Endometrium (tissue), 2 donors: ENCODE data around the gene FLNB.

Source experiments
- FAIRE-seq: peaks from 2 replicates; lab custom pipeline; 2012; peaks lifted over from hg19 to GRCh38; lab: Jason Lieb, UNC
- donor health status: control.
- donor health status: control.

The FLNB gene

GRCh38 chr3:58106640-58107039, 98.4 kb downstream of the FLNB start:
- FAIRE-seq = no peak

GRCh38 chr3:58107597-58107996, 99.4 kb downstream of the FLNB start:
- FAIRE-seq = no peak

- FAIRE-seq = no peak
These were observed 101.5 kb downstream of the FLNB start for GRCh38 chr3:58109752-58110151.

- no peak for FAIRE-seq
These were observed 103.4 kb downstream of the FLNB start for GRCh38 chr3:58111513-58112184.

GRCh38 chr3:58112185-58112535, 103.9 kb downstream of the FLNB start:
- no peak for FAIRE-seq

- no peak for FAIRE-seq
These were observed 107.0 kb downstream of the FLNB start for GRCh38 chr3:58115175-58115574.

GRCh38 chr3:58116161-58116955, 108.1 kb downstream of the FLNB start:
- FAIRE-seq = no peak

- FAIRE-seq = no peak
These were observed 108.8 kb downstream of the FLNB start for GRCh38 chr3:58116985-58117384.

GRCh38 chr3:58117561-58118181, 109.4 kb downstream of the FLNB start:
- FAIRE-seq = no peak

- FAIRE-seq = no peak
These were observed 111.0 kb downstream of the FLNB start for GRCh38 chr3:58119186-58119585.

- no peak for FAIRE-seq
These were observed 112.0 kb downstream of the FLNB start for GRCh38 chr3:58120075-58120812.

- no peak for FAIRE-seq
These were observed 113.0 kb downstream of the FLNB start for GRCh38 chr3:58121183-58121582.

- FAIRE-seq = no peak
These were observed 114.9 kb downstream of the FLNB start for GRCh38 chr3:58122936-58123700.

- no peak for FAIRE-seq
These were observed 116.2 kb downstream of the FLNB start for GRCh38 chr3:58124387-58124786.

GRCh38 chr3:58129041-58129770, 121.0 kb downstream of the FLNB start:
- no peak for FAIRE-seq

- no peak for FAIRE-seq
These were observed 122.4 kb downstream of the FLNB start for GRCh38 chr3:58130591-58130990.

GRCh38 chr3:58131101-58131825, 123.0 kb downstream of the FLNB start:
- FAIRE-seq = no peak

GRCh38 chr3:58132850-58133249, 124.6 kb downstream of the FLNB start:
- FAIRE-seq = no peak

GRCh38 chr3:58134468-58134867, 126.2 kb downstream of the FLNB start:
- no peak for FAIRE-seq

GRCh38 chr3:58135712-58136543, 127.7 kb downstream of the FLNB start:
- no peak for FAIRE-seq
